T-helper 2 cell treated with Interferon-gamma antibody and Interleukin-4, amounts not matched to agents 100 ng/mL and 5 ng/mL, for 36 hours (primary cell): ENCODE results near the gene HSPA9. TPM values are rescaled to one million over a fixed set of nuclear protein-coding genes. Genes with fewer than 3 reads are reported as not detected.

Source experiments
- total RNA-seq: library from RNA; stranded (reverse); gene quantifications from 2 replicates; pipeline ENCODE4 v1.2.3, GENCODE V29; 2022

HSPA9 gene
- total RNA-seq, 1 donor from 2014 or later = 227 TPM

Other genes starting within 250 kb of the HSPA9 start
- gene CDC25C, start 243.6 kb downstream of the HSPA9 start, total RNA-seq = 10.5 and 12.6 TPM in 2 replicates
- 21.7 and 22.1 TPM in 2 replicates for gene FAM53C, start 237.1 kb downstream of the HSPA9 start, total RNA-seq
- gene KDM3B, start 222.7 kb downstream of the HSPA9 start, total RNA-seq = 60.6 and 61.3 TPM in 2 replicates
- gene REEP2, start 136.3 kb downstream of the HSPA9 start, total RNA-seq = 2.6 and 3.0 TPM in 2 replicates
- gene EGR1, start 109.9 kb downstream of the HSPA9 start, total RNA-seq = 7.5 TPM in 2 replicates
- 98.4 and 102 TPM in 2 replicates for gene ETF1, start 32.2 kb downstream of the HSPA9 start, total RNA-seq
- gene CTNNA1, start 178.0 kb upstream of the HSPA9 start, total RNA-seq = 40.1 and 53.5 TPM in 2 replicates